Peyer's patch (tissue), 4 donors: Measurements from ENCODE around the gene KIFC1.

ENCODE experiments used
- CTCF ChIP-seq, 6 experiments: fragments of 450-650 bp in 4 of 6; fragments of 200-600 bp in 2 of 6; sonication (generic) in 1 of 6; IDR thresholded peaks; one replicate each; pipeline ENCODE4 v1.5.1; 2017 to 2019; ENCODE audit warnings: antibody characterized with exemption in 6 of 6, mild to moderate bottlenecking in 3 of 6, moderate library complexity in 1 of 6
- POLR2A ChIP-seq, 2 donors: fragments of 450-650 bp; IDR thresholded peaks; one replicate each; pipeline ENCODE4 v1.5.1; 2017; ENCODE audit warnings: antibody characterized with exemption in 2 of 2, mild to moderate bottlenecking in 2 of 2, moderate library complexity in 2 of 2

GRCh38 chr6:33430334-33430733, 38.7 kb downstream of the KIFC1 start:
- TF ChIP-seq CTCF (IDR thresholded peaks at IDR 0.05) = no peak
- no peak for TF ChIP-seq POLR2A (IDR thresholded peaks at IDR 0.05)
